ENCODE data around the gene NKX2-3. TPM values are rescaled to one million over a fixed set of nuclear protein-coding genes. Genes with fewer than 3 reads are reported as not detected.

Gene NKX2-3
- total RNA-seq, 2 donors from 2014 or later = not detected

DNA sequence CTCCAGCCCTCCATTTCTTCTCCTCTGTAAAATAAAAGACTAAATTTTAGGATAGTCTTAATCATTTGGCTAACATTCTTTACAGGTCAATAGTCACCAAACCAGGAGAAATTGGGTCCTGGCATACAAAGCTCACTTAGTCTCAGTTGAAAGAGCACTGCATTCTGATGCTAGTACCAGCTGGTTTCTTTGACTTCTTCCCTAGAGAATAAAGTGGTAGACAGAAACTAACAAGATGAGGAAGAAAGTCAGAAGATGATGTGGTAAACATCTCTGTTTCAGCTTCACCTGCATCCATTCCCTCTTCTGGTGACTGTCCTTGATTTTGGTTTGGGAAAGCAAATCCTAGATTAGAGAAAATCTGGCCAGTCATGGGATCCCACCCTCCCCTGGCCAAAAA lies 37.2 kb downstream of the NKX2-3 start:
- H3K27ac Mint-ChIP-seq = no peak overlapping the region
- H3K4me3 Mint-ChIP-seq = no peak overlapping the region
- peaks cover 25% of the 10 kb centered on the region for H3K27me3 Mint-ChIP-seq
- ATAC-seq (replicated peaks) = no peak
- H3K4me1 Mint-ChIP-seq = no peaks in the 10 kb centered on the region
- no peaks in the 10 kb centered on the region for H3K36me3 Mint-ChIP-seq (ENCODE audit: low read depth)
- H3K9me3 Mint-ChIP-seq = no peaks in the 10 kb centered on the region

DNA sequence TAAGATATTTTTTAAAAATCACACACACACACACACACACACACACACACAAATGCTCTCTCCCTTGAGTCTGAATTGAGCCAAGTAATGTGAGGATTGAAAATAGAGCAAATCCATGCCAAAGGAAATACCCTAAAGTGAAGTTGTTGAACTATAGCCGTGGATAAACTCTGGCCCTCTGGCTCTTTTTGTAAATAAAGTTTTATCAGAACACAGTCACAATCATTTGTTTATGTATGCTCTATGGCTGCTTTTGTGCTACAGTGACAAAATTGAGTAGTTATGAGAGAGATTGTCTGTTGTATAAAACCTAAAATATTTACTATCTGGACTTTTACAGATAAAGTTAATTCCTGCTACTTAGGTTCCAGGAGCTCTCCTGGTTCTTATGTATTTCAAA lies 39.1 kb downstream of the NKX2-3 start:
- Mint-ChIP-seq H3K4me3 (no peak overlapping the region), H3K9me3 (no peaks in the 10 kb centered on the region), H3K4me1 (no peaks in the 10 kb centered on the region), H3K27me3 (peaks cover 17% of the 10 kb centered on the region), H3K27ac (no peak overlapping the region), H3K36me3 (ENCODE audit: low read depth) (no peaks in the 10 kb centered on the region)
- no peak for ATAC-seq (replicated peaks)

DNA sequence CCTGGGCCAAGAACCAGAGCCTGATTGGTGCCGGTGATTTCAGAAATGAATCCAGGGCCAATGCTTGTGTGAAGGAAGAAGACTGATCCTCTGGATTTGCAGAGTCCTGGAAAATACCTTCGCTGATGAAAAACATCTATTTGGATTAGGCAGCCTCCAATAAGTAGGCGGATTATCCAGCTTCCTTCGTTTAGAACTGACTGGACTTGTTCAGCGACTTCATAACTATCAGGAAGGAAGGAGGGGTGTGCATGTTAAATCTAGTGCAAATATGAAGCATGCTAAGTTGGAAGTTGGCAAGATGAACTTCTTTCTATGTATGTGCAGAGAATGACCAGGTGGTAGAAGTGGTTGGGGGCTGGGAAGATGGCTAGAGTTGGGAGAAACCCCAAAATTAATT lies 41.0 kb downstream of the NKX2-3 start:
- no peak for ATAC-seq (replicated peaks)

DNA sequence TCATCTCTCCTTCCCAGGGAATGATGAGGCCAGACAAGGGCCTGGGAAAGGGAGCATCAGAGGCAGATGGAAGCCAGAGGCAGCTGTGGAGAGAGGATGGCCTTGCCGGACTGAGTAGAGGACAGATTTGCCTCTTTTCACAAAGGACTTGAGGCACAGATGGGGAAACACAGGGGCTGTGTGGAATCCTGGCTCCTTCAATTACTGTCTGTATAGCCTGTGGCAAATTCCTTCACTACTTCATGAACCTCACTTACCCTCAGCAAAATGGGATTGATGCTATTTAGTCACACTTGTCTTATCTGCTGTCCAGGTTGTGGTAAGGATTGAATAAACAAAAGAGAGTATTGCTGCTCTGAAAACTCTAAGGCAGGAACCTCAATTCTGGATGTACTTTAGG lies 47.2 kb downstream of the NKX2-3 start:
- H3K27me3 Mint-ChIP-seq = peaks cover 7% of the 10 kb centered on the region
- no peak overlapping the region for H3K4me3 Mint-ChIP-seq
- H3K4me1 Mint-ChIP-seq = no peaks in the 10 kb centered on the region
- no peaks in the 10 kb centered on the region for H3K9me3 Mint-ChIP-seq
- no peak overlapping the region for H3K27ac Mint-ChIP-seq
- ATAC-seq (replicated peaks) = no peak
- no peaks in the 10 kb centered on the region for H3K36me3 Mint-ChIP-seq (ENCODE audit: low read depth)

More for the DNA sequence above, 41.0 kb downstream of the NKX2-3 start:
- Mint-ChIP-seq H3K9me3 (no peaks in the 10 kb centered on the region), H3K36me3 (ENCODE audit: low read depth) (no peaks in the 10 kb centered on the region), H3K4me3 (no peak overlapping the region), H3K4me1 (no peaks in the 10 kb centered on the region), H3K27ac (no peak overlapping the region), H3K27me3 (peaks cover 20% of the 10 kb centered on the region)

DNA sequence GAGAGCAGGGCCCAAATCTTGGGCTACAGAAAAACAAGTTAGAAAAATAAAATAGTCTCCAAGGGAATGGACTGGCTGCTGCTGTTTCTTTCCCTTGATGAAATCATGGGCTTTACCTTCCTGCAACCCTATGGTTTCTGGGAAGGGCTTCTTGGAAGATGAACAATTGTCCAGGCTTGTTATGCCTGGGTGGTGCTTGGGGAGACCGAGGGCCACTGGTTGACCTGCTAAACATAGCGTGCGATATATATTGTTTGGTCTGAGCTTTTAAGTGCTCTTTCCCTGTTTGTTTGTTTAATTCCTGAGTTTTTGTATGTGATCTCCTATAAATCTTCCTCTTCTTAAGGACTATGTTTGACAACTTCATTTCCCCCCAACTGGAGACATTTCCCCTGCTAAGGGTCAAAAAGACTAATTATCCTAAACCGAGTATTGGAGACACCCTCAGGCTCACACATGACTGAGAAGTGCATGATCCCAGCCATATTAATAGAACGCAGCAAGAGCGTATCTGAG lies 49.6 kb downstream of the NKX2-3 start:
- no peaks in the 10 kb centered on the region for H3K36me3 Mint-ChIP-seq (ENCODE audit: low read depth)
- no peaks in the 10 kb centered on the region for H3K9me3 Mint-ChIP-seq
- H3K27me3 Mint-ChIP-seq = peaks cover 11% of the 10 kb centered on the region
- no peak for ATAC-seq (replicated peaks)
- H3K4me3 Mint-ChIP-seq = no peak overlapping the region
- no peaks in the 10 kb centered on the region for H3K4me1 Mint-ChIP-seq
- H3K27ac Mint-ChIP-seq = no peak overlapping the region

DNA sequence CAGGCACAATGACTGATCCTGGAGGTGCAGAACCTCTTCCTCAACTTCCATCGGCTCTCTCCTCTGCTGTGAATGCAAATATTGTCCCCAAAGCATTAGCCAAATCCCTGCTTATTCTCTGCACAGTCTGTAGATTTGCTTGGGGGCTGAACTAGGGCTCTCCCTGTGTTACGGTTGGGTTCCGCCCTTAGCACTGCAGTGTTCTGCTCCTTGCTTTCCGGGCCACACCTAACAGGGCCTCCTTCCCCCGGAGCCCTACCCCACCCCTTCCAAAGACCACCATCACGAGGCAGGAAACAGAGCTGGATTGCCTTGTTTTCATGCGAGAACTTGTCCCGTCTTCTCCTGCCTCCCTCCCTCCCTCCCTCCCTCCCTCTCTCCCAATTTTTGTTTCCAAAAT lies 50.9 kb downstream of the NKX2-3 start:
- H3K27me3 Mint-ChIP-seq = peaks cover 6% of the 10 kb centered on the region
- no peak overlapping the region for H3K4me3 Mint-ChIP-seq
- no peaks in the 10 kb centered on the region for H3K9me3 Mint-ChIP-seq
- no peaks in the 10 kb centered on the region for H3K36me3 Mint-ChIP-seq (ENCODE audit: low read depth)
- H3K27ac Mint-ChIP-seq = no peak overlapping the region
- no peak for ATAC-seq (replicated peaks)
- no peaks in the 10 kb centered on the region for H3K4me1 Mint-ChIP-seq

Other genes starting within 250 kb of the NKX2-3 start
- gene CNNM1, start 203.6 kb upstream of the NKX2-3 start, total RNA-seq = 1 to 10 TPM in 1 of 2 donors, under 1 TPM in 1; 0.61 to 1.0 TPM
- gene GOT1, start 102.3 kb upstream of the NKX2-3 start, total RNA-seq = 10 to 100 TPM; 20.1 to 33.9 TPM
- gene SLC25A28, start 87.5 kb downstream of the NKX2-3 start, total RNA-seq = 10 to 100 TPM; 39.2 to 47.2 TPM
- 1 to 10 TPM; 2.9 to 4.2 TPM for gene ENTPD7, start 126.6 kb downstream of the NKX2-3 start, total RNA-seq
- gene COX15, start 199.2 kb downstream of the NKX2-3 start, total RNA-seq = 10 to 100 TPM; 36.7 to 43.0 TPM
- gene CUTC, start 199.3 kb downstream of the NKX2-3 start, total RNA-seq = 10 to 100 TPM; 25.6 to 30.9 TPM
- 1 to 10 TPM; 2.4 to 3.2 TPM for gene ABCC2, start 249.7 kb downstream of the NKX2-3 start, total RNA-seq